Parathyroid adenoma (tissue), 2 donors: ENCODE results near the gene SPZ1.
"Not testable (repeated sequence)": the region's sequence is repeated elsewhere in the genome, so short reads cannot be mapped to it uniquely, and the experiment has no call there.

Experiments
- H2AFZ ChIP-seq: fragments of 300-600 bp; sonication (generic); one replicate; pipeline ENCODE4 v1.7.0; 2017; ENCODE audit warnings: antibody characterized with exemption, mild to moderate bottlenecking
- H3K27ac ChIP-seq: fragments of 300-600 bp; sonication (generic); one replicate; pipeline ENCODE4 v1.7.0; 2017
- H3K27me3 ChIP-seq: fragments of 300-600 bp; sonication (generic); one replicate; pipeline ENCODE4 v1.7.0; 2017; ENCODE audit warnings: low read length; ENCODE audit not compliant: control insufficient read depth, insufficient read depth
- H3K36me3 ChIP-seq: fragments of 300-600 bp; sonication (generic); one replicate; pipeline ENCODE4 v1.7.0; 2017; ENCODE audit warnings: low read length; ENCODE audit not compliant: control insufficient read depth, insufficient read depth
- H3K4me1 ChIP-seq: fragments of 300-600 bp; sonication (generic); one replicate; pipeline ENCODE4 v1.7.0; 2017; ENCODE audit warnings: control low read depth
- H3K4me2 ChIP-seq: fragments of 300-600 bp; sonication (generic); one replicate; pipeline ENCODE4 v1.7.0; 2017; ENCODE audit warnings: low read length
- H3K4me3 ChIP-seq: fragments of 300-600 bp; sonication (generic); one replicate; pipeline ENCODE4 v1.7.0; 2017; ENCODE audit warnings: low read depth, low read length
- H3K79me2 ChIP-seq: fragments of 300-600 bp; sonication (generic); one replicate; pipeline ENCODE4 v1.7.0; 2017; ENCODE audit warnings: control low read depth
- H3K9ac ChIP-seq: fragments of 300-600 bp; sonication (generic); one replicate; pipeline ENCODE4 v1.7.0; 2017; ENCODE audit warnings: mild to moderate bottlenecking
- H3K9me3 ChIP-seq: fragments of 300-600 bp; sonication (generic); one replicate; pipeline ENCODE4 v1.7.0; 2017; ENCODE audit warnings: low read length; ENCODE audit not compliant: control insufficient read depth
- CTCF ChIP-seq: fragments of 300-600 bp; sonication (generic); IDR thresholded peaks from one replicate; pipeline ENCODE4 v1.7.0; 2017; ENCODE audit warnings: antibody characterized with exemption, mild to moderate bottlenecking
- donor health status: primary hyperparathyroidism.

Gene SPZ1

GRCh38 chr5:80291761-80292160 is 28.0 kb upstream of the SPZ1 start:
- TF ChIP-seq CTCF = no peak
- H3K4me2 ChIP-seq = no peak overlapping the region
- no peak overlapping the region for H3K9ac ChIP-seq
- H3K27ac ChIP-seq = no peak overlapping the region
- H3K4me3 ChIP-seq = no peak overlapping the region
- H3K79me2 ChIP-seq = no peaks in the 10 kb centered on the region
- no peaks in the 10 kb centered on the region for H3K9me3 ChIP-seq
- no peaks in the 10 kb centered on the region for H3K36me3 ChIP-seq
- no peaks in the 10 kb centered on the region for H3K27me3 ChIP-seq
- no peaks in the 10 kb centered on the region for H3K4me1 ChIP-seq
- no peak overlapping the region for H2AFZ ChIP-seq

GRCh38 chr5:80296121-80296520 is 23.7 kb upstream of the SPZ1 start:
- Histone ChIP-seq H3K36me3 (no peaks in the 10 kb centered on the region), H2AFZ (peak overlapping the region; percentile 8), H3K9me3 (no peaks in the 10 kb centered on the region), H3K27ac (no peak overlapping the region), H3K27me3 (no peaks in the 10 kb centered on the region), H3K4me2 (no peak overlapping the region), H3K4me3 (no peak overlapping the region), H3K4me1 (no peaks in the 10 kb centered on the region), H3K9ac (no peak overlapping the region), H3K79me2 (no peaks in the 10 kb centered on the region)
- TF ChIP-seq CTCF = no peak

- no peak overlapping the region for H3K4me2 ChIP-seq
- no peaks in the 10 kb centered on the region for H3K36me3 ChIP-seq
- H3K79me2 ChIP-seq = no peaks in the 10 kb centered on the region
- H3K27ac ChIP-seq = no peak overlapping the region
- H3K4me1 ChIP-seq = no peaks in the 10 kb centered on the region
- no peaks in the 10 kb centered on the region for H3K27me3 ChIP-seq
- no peak for TF ChIP-seq CTCF
- H3K9ac ChIP-seq = no peak overlapping the region
- no peak overlapping the region for H2AFZ ChIP-seq
- no peaks in the 10 kb centered on the region for H3K9me3 ChIP-seq
- no peak overlapping the region for H3K4me3 ChIP-seq
Measured at GRCh38 chr5:80299601-80300000, 20.2 kb upstream of the SPZ1 start.

GRCh38 chr5:80300125-80300524 is 19.7 kb upstream of the SPZ1 start:
- H3K79me2 ChIP-seq = no peaks in the 10 kb centered on the region
- no peak for TF ChIP-seq CTCF

GRCh38 chr5:80300796-80301195 is 19.0 kb upstream of the SPZ1 start:
- not testable (repeated sequence) for H3K4me3 ChIP-seq, H3K4me1 ChIP-seq, H3K4me2 ChIP-seq, H3K9me3 ChIP-seq, H2AFZ ChIP-seq, H3K9ac ChIP-seq, H3K27ac ChIP-seq, H3K79me2 ChIP-seq, H3K36me3 ChIP-seq, H3K27me3 ChIP-seq

More at GRCh38 chr5:80300125-80300524, 19.7 kb upstream of the SPZ1 start:
- no peak overlapping the region for H2AFZ ChIP-seq
- no peak overlapping the region for H3K4me3 ChIP-seq
- H3K9me3 ChIP-seq = no peaks in the 10 kb centered on the region
- H3K36me3 ChIP-seq = no peaks in the 10 kb centered on the region
- no peak overlapping the region for H3K4me2 ChIP-seq
- H3K27me3 ChIP-seq = no peaks in the 10 kb centered on the region
- no peak overlapping the region for H3K27ac ChIP-seq
- H3K9ac ChIP-seq = no peak overlapping the region
- H3K4me1 ChIP-seq = no peaks in the 10 kb centered on the region

GRCh38 chr5:80301342-80301741 is 18.5 kb upstream of the SPZ1 start:
- H3K27ac ChIP-seq, H3K79me2 ChIP-seq, H3K4me1 ChIP-seq, H3K4me2 ChIP-seq, H3K36me3 ChIP-seq, H3K27me3 ChIP-seq, H3K4me3 ChIP-seq, H3K9ac ChIP-seq, H3K9me3 ChIP-seq, H2AFZ ChIP-seq: not testable (repeated sequence)
